ENCODE measurements around the gene PEX11G.

Gene PEX11G

DNA sequence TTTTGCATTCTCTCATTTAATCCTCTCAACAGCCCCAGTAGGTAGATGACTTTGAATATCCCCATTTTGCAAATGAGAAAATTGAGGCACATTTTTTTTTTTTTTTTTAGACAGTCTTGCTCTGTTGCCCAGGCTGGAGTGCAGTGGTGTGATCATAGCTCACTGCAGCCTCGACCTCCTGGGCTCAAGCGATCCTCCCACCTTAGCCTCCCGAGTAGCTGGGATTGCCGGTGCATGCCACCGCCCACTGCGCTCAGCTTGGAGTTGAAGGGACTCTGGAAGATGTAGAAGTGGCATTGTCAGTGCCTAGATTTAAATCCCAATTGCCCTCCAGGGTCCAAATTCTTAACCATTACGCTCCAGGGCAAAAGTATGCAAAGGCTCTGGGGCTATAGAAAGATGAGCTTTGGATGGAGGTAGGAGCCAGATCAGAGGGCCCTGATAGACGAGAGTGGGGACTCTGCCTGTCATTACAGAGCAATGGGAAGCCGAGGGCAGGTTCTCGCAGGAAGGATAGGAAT lies 32.8 kb upstream of the PEX11G start:
- peak; percentile 57 for DNase-seq (ENCODE audit: low read depth, low spot score)

DNA sequence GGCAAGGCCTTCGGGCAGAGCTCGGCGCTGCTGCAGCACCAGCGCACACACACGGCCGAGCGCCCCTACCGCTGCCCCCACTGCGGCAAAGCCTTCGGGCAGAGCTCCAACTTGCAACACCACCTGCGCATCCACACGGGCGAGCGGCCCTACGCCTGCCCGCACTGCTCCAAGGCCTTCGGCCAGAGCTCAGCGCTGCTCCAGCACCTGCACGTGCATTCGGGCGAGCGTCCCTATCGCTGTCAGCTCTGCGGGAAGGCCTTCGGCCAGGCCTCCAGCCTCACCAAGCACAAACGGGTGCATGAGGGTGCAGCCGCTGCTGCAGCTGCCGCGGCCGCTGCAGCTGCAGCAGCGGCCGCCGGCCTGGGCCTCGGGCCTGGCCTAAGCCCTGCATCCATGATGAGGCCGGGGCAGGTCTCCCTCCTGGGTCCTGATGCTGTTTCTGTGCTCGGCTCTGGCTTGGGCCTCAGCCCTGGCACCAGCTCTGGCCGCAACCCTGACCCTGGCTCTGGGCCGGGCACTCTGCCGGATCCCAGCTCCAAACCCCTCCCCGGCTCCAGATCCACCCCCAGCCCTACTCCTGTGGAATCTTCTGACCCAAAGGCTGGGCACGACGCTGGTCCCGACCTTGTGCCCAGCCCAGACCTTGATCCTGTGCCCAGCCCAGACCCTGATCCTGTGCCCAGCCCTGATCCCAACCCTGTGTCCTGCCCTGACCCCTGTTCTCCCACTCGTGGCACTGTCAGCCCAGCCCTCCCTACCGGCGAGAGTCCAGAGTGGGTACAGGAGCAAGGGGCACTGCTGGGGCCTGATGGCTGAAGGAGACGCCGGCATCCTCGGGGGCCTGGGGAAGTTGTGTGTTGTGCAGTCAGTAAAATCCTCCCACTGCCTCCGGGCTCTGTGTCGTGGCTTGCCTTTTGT lies 31.6 kb upstream of the PEX11G start:
- no peak for DNase-seq (ENCODE audit: low read depth, low spot score)

DNA sequence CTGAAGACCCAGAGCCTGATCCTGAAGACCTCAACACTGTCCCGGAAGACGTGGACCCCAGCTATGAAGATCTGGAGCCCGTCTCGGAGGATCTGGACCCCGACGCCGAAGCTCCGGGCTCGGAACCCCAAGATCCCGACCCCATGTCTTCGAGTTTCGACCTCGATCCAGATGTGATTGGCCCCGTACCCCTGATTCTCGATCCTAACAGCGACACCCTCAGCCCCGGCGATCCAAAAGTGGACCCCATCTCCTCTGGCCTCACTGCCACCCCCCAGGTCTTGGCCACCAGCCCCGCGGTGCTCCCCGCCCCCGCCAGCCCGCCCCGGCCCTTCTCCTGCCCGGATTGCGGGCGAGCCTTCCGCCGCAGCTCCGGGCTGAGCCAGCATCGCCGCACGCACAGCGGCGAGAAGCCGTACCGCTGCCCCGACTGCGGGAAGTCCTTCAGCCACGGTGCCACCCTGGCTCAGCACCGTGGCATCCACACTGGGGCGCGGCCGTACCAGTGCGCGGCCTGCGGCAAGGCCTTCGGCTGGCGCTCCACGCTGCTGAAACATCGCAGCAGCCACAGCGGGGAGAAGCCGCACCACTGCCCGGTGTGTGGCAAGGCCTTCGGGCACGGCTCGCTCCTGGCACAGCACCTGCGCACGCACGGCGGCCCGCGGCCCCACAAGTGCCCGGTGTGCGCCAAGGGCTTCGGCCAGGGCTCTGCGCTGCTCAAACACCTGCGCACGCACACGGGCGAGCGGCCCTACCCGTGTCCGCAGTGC lies 30.7 kb upstream of the PEX11G start:
- no peak for DNase-seq (ENCODE audit: low read depth, low spot score)

DNA sequence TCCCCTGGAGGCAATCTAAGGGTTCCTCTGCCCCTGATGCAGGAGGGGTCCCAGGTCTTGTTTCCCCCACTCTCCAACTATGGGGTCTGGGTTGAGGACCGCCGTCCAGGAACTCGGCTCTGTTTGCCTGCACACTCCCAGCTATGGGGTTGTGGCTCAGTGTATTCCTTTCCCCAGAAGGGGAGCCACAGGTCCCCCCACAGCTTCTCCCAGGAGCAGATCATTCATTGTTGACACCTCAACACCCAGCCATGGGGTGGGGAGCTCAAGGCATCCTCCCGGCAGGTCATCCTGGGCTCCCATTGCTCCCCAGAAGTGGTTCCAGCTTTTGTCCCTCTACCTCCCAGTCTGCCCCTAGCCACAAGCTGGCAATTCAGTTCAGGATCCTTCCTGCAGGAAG lies 28.0 kb upstream of the PEX11G start:
- DNase-seq (ENCODE audit: low read depth, low spot score): no peak

DNA sequence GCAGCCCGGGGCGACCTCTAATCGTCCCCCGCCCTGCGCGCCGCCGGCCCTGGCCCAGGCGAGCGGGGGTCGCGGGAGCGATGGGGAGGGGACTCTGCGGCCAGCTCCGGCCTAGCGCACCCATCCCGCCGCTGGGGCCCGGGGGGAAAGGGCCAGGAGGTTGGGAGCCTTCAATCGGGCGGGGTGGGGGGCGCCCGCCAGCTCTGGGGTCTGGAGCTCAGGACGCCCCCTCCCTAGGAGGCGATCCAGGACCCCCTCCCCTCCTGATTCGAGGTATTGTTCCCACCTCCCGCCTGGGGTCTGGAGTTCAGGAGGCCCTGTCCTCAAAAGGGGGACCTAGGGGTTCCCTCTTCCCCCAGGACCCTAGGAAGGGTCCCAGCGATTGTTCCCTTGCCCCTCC lies 27.5 kb upstream of the PEX11G start:
- no peak for DNase-seq (ENCODE audit: low read depth, low spot score)

DNA sequence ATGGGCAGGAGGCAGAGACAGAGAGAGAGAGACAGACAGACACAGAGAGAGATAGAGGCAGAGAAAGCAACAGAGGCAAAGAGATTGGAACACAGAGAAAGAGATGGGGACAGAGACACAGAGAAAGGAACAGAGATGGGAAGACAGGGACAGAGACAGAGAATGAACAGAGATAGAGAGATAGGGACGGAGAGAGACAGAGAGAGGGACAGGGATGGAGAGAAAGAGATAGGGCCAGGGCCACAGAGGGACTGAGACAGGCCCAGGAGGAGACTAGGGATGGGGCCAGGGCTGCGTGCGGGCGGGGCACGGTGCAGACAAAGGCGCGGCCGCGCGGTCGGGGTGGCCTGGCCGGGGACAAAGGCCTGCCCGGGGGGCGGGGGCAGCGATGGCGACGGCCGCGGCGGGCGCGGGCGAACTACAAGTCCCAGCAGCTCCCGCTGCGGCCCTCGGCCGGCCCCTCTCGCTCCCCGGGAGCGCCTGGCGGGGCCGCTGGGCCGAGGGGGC lies 26.9 kb upstream of the PEX11G start, which contains the start of gene ZNF358:
TSS of gene ZNF358 (plus strand) at position 459 of the 507 bp plus-strand sequence. CDS start 3,140 bp downstream, outside the sequence.
- peak; percentile 71 for DNase-seq (ENCODE audit: low read depth, low spot score)

DNA sequence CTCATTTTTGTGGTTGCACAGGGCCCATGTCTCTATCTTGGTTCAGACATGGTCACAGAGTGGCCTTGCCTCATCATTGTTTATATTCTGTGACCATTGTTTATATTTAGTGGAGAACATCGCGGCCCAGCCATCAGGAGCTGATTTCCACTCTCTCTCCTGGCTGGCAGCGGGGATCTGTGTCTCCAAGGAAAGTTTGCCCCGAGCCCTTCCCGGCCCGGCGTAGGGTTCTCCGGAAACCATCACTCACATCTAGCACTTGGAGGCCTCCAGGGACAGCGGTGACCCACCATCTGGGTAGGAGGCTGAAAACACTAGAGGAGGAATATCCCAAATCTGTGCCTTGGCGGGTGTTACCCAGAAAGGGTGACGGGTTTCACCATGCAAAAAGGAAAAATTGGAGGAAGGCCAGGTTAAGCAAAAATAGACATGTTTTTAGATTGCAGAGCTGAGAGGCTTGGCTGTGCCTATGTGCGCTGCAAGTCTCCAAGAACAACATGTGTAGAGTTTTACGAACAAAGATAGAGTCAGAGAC lies 26.3 kb upstream of the PEX11G start:
- peak; percentile 45 for DNase-seq (ENCODE audit: low read depth, low spot score)

DNA sequence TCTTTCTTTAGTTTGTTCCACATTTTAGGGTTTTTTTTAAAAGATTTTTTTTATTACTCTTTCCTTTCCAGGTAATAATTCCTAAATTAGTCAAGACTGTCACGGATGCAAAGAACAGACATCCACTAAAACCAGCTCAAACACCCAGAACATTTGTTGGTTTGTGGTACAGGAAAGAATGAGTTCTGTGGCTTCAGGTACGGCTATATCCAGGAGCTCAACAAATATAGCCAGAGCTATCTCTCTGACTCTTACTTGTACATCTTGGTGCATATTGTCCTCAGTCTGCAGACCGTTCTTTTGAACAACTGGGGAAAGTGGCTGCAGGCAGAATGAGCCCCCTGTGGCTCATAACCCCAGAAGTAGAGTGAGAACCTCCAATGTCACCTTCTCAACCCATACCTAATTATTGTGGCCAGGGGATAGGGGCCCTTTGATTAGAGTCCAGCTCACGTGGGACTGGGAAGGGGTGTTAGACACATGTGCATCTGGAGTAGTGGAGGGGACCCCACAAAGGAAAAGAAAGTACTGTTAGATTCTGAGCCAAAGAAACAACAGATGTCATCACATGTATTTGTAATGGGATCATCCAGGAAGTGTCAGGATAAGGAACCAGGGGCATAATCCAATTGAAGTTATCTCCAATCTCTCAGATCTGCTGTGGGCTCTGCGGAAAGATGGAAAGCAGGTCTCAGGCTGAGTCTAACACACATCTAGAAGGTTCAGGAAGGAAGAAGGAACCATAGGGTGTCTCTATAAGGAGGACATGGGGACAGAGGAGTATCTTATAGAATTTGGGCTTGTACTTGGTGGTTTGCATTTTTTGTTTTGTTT lies 25.2 kb upstream of the PEX11G start:
- no peak for DNase-seq (ENCODE audit: low read depth, low spot score)

DNA sequence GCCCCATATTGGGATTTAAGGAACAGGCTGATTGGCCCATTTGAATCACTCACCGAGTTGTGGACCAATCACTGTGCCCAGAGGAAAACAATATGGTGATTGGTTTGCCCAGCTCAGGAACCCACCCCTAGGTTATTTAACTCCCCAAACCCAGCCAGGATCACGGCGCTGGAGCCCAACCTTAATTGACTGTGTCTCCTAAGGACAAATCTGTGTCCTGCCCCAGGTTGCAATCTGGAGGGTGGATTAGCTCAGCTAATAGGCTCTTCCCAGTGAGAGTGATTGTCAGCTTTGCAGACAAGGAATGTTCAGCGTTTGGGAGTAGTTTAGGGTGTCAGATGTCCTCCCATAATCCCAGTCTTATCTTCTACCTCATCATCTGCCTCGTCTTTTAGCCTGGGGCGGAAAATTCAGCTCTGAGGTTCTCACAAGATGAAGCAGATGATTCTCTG lies 23.6 kb upstream of the PEX11G start:
- peak; percentile 91 for DNase-seq (ENCODE audit: low read depth, low spot score)

DNA sequence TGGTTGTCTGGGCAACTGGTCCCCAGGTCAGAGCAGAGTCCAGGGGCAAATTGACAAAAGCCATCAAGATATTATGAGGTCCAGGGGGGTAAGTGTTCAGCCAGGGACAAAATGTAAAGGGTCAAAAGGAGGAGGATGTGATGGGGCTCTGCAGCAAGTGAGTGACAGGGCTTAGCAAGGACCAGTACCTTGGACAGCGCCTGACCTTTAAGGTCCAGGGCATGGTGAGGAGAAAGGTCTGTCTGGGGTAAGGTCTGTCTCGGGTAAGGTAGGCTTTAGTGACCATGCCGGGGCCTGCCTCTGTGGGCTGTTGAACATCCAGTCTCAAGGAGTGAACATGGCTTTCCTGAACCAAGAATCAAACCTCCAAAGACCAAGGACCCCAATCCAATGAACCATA lies 20.8 kb upstream of the PEX11G start:
- peak; percentile 42 for DNase-seq (ENCODE audit: low read depth, low spot score)

DNA sequence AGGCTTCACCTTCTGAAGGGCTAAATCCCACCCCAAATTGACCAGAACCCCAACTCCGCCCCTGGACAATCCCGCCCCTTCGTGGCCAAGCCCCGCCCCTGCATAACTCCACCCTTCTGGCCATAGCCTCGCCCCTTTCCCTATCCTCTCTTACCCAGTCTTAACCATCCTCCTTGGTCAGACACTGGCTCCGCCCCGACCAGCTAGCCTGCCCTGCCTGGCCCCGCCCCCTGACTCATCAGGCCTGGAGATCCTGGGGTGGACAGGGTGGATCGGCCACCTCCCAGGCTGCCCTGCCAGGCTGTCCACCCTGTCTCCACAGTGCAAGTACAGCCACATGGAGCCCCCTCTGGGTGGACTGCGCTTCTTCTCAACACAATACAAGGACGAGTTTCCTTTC lies 19.0 kb upstream of the PEX11G start:
- peak; percentile 79 for DNase-seq (ENCODE audit: low read depth, low spot score)

DNA sequence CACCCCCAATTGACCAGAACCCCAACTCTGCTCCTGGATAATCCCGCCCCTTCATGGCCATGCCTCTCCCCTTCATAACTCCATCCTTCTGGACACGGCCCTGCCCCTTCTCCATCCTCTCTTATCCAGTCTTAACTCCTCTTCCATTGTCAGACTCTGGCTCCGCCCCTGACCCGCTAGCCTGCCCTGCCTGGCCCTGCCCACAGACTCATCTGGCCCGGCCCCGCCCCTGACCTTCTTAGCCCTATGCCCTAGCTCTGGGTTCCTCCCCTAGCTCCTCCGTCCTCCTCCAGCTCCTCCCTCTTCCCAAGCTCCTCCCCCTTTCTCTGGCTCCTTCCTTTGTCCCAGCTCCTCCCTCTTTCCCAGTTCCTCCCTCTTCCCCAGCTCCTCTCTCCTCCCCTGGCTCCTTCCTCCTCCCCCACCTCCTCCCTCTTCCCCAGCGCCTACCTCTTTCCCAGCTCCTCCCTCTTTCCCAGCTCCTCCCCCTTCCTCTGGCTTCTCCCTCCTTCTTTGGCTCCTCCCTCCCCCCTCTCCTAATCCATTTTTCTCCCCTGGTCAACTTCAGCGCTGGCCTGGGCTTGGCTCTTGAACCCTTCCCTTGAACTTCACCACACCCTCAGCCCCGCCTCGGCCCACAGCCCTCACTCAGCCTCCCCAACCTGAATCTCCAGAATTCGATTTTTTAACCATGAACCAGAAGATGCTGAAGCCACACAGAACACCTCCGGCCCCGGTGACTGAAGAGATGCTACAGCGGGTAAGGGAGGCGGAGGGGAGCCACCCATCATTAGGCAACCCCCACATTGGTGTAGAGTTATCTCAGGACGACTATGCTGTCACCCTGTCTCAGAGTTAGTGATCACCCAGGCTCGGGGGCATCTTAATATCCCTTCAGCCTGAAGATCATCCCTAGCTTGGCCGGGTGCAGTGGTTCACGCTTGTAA lies 17.8 kb upstream of the PEX11G start:
- peak; percentile 98 for DNase-seq (ENCODE audit: low read depth, low spot score)

DNA sequence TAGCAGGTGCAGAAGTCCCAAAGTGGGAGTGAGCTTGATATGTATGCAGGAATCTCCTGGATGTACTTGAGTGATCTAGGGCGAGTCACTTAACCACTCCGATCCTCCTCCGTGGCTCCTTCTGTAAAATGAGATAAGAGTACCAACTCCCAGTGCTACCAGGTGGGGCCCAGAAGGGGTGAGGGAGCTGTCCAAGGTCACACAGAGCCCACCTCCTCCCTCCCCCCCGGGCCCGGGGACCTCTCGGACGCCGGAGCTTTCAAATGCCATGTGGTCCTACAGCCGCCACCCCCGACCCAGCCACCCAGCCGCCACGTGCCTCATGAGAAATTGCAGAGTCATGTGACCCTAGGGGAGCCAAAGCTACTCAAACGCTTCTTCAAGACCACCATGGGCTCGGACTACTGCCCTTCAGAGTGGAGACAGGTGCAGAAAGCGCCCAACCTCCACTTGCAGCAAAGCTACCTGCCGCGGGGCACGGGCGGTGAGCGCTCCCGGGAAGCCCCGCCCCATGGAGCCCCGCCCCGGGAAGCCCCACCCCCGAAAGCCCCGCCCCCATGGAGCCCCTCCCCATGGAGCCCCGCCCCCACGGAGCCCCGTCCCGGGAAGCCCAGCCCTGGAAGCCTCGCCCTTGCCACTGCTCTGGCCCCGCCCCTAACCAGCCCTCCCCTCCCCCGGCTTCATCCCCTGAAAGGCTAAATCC lies 17.0 kb upstream of the PEX11G start:
- DNase-seq (ENCODE audit: low read depth, low spot score): peak; percentile 73

DNA sequence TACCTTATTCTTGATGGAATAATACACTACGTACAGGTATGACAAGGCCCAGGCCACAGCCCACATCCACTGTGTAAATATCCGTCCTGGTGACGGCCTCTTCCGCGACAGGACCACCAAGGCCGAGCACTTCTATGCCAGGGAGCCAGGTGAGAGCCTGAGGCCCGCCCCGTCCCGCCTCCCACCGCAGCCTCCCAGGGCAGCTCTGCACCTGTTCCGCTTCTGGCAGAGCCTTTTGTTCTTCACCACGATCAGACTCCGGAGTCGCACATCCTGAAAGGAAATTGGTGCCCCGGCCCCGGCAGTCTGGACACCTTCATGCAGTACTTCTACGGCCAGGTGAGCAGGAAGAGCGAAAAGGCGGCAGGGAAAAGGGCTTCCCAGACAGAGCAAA lies 16.4 kb upstream of the PEX11G start:
- DNase-seq (ENCODE audit: low read depth, low spot score): no peak

DNA sequence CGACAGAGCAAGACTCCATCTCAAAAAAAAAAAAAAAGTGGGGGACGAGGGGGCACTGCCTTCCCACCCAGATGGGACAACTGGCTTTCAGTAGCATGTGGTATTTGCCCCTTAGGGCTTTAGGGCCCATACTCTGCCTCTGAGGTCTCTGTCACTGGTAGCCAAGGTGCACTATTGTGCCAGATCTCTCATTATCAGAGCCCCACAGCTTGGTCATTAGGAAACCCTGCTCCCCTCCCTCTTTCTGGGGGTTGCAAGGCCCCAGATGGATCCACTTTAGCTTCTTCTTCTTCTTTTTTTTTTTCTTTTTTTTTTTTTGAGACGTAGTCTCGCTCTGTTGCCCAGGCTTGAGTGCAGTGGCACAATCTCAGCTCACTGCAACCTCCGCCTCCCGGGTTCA lies 15.8 kb upstream of the PEX11G start:
- DNase-seq (ENCODE audit: low read depth, low spot score): no peak

DNA sequence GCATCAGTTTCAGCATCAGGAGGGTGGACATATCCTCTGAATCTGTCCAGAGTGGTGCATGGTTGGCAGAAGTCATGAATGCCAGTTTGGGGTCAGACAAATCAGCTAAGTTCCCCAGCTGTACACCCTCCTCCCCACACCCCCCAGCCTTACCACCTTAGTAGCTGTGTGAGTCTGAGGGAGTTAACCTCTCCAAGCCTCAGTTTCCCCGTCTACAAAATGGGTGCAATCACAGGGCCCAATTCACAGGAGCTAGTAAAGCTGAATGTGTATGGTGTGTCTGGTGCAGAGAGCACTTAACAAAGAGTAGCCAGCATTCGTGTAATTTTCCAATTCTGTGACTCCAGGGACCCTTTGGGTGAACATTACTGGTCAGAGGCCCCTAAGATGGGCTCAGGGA lies 13.7 kb upstream of the PEX11G start:
- no peak for DNase-seq (ENCODE audit: low read depth, low spot score)

DNA sequence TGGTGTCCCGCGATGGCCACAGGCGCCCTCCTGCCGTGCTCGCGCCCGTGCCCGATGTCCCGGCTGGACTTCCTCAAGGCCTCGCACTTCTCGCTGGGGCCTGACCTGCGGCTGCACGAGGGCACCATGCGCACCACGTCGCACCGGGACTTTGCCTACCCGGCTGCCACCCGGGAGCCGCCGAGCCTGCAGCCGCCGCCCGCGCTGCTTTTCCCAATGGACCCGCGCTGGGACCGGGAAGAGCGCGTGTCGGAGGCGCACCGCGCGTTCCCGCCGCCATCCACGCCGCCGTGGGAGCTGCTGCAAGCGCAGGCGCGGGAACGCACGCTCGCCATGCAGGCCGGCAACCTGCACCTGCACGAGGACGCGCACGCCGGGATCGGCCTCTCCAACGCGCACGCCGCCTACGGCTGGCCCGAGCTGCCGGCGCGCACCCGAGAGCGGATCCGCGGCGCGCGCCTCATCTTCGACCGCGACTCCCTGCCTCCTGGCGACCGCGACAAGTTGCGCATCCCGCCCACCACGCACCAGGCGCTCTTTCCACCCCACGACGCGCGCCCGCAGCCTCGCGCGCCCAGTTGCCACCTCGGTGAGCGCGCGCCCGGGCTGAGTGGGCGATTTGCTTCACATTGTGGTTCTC lies 12.1 kb upstream of the PEX11G start:
- DNase-seq (ENCODE audit: low read depth, low spot score): peak; percentile 89

DNA sequence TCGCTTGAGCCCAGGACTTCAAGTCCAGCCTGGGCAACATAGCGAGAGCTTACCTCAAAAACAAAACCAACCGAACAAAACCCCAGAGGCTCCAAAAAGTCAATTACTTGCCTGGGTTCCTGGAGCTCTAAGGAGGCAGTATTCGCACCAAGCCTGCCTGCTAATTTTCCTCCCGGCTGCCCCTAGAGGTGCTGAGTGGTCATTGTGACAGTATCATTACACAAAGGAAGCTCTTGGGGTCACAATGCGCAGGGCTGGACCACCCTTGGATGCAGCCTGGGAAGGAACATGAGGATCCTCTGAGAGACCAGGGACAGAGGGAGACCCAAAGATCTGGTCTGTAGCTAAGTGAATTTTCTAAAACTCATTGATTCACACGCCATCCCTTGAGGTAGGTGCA lies 8.5 kb upstream of the PEX11G start:
- peak; percentile 47 for DNase-seq (ENCODE audit: low read depth, low spot score)
